Measurements from ENCODE around the gene MAP7. TPM values are rescaled to one million over a fixed set of nuclear protein-coding genes. Genes with fewer than 3 reads are reported as not detected.

MAP7 gene
- total and polyA plus RNA-seq, 4 donors: 3.2 to 17.5 (median 8.3) TPM

- Histone ChIP-seq H3K9me3 (ENCODE audit: control insufficient read depth in 4 of 4, low read length in 3 of 4) (no peaks in the 10 kb centered on the region), H3K27me3 (ENCODE audit: control insufficient read depth in 4 of 4, insufficient read depth in 4 of 4, low read length in 3 of 4) (no peaks in the 10 kb centered on the region), H3K9ac (ENCODE audit: low read depth in 1 of 2, low read length in 2 of 2) (no peak overlapping the region), H3K4me3 (ENCODE audit: low read depth in 1 of 3, low read length in 3 of 3) (no peak overlapping the region), H3K4me1 (ENCODE audit: control insufficient read depth in 4 of 4, insufficient read depth in 4 of 4, low read length in 3 of 4) (peaks cover 4 to 25% (median 16%) of the 10 kb centered on the region in 4 donors), H3K27ac (ENCODE audit: low read depth in 1 of 2, low read length in 2 of 2) (no peak overlapping the region), H3K36me3 (ENCODE audit: control insufficient read depth in 4 of 4, insufficient read depth in 3 of 4, low read depth in 1 of 4, low read length in 3 of 4) (no peaks in the 10 kb centered on the region)
- TF ChIP-seq ATF3 (IDR thresholded peaks at IDR 0.05): no peak
- peak; percentile 83 to 85 for TF ChIP-seq RAD21 (IDR thresholded peaks at IDR 0.05)
- no peak for TF ChIP-seq YY1 (IDR thresholded peaks at IDR 0.05)
- peak; percentile 61 for TF ChIP-seq CTCF (IDR thresholded peaks at IDR 0.05; ENCODE audit: low read depth, low read length, missing input control)
- 40% methylated on average over 4 of the region's 4 CpGs for WGBS
- DNase-seq (ENCODE audit: low spot score): no peak
Observed at GRCh38 chr6:136547336-136547735, 2.9 kb downstream of the MAP7 start.

GRCh38 chr6:136546331-136546730, 3.9 kb downstream of the MAP7 start:
- no peaks in the 10 kb centered on the region for H3K9me3 ChIP-seq (ENCODE audit: control insufficient read depth in 4 of 4, low read length in 3 of 4)
- TF ChIP-seq RAD21 (IDR thresholded peaks at IDR 0.05): no peak
- TF ChIP-seq GABPA (IDR thresholded peaks at IDR 0.05 in 1 of 2, conservative IDR thresholded peaks at IDR 0.05 in 1 of 2): peak; percentile 16 to 26
- H3K27ac ChIP-seq (ENCODE audit: low read depth in 1 of 2, low read length in 2 of 2): no peak overlapping the region
- no peak for DNase-seq (ENCODE audit: low spot score)
- H3K9ac ChIP-seq (ENCODE audit: low read depth in 1 of 2, low read length in 2 of 2): no peak overlapping the region
- no peaks in the 10 kb centered on the region for H3K27me3 ChIP-seq (ENCODE audit: control insufficient read depth in 4 of 4, insufficient read depth in 4 of 4, low read length in 3 of 4)
- no peak overlapping the region for H3K4me3 ChIP-seq (ENCODE audit: low read depth in 1 of 3, low read length in 3 of 3)
- WGBS: 27% methylated on average over 1 of the region's 1 CpG
- H3K36me3 ChIP-seq (ENCODE audit: control insufficient read depth in 4 of 4, insufficient read depth in 3 of 4, low read depth in 1 of 4, low read length in 3 of 4): no peaks in the 10 kb centered on the region
- peaks cover 4 to 25% (median 16%) of the 10 kb centered on the region in 4 donors for H3K4me1 ChIP-seq (ENCODE audit: control insufficient read depth in 4 of 4, insufficient read depth in 4 of 4, low read length in 3 of 4)

- H3K36me3 ChIP-seq (ENCODE audit: control insufficient read depth in 4 of 4, insufficient read depth in 3 of 4, low read depth in 1 of 4, low read length in 3 of 4): no peaks in the 10 kb centered on the region
- peaks cover 4 to 32% (median 16%) of the 10 kb centered on the region in 4 donors for H3K4me1 ChIP-seq (ENCODE audit: control insufficient read depth in 4 of 4, insufficient read depth in 4 of 4, low read length in 3 of 4)
- no peak overlapping the region for H3K27ac ChIP-seq (ENCODE audit: low read depth in 1 of 2, low read length in 2 of 2)
- TF ChIP-seq ZBTB33 (IDR thresholded peaks at IDR 0.05) (no peak), FOXA2 (IDR thresholded peaks at IDR 0.05) (no peak), SP1 (IDR thresholded peaks at IDR 0.05) (no peak), GABPA (IDR thresholded peaks at IDR 0.05 in 1 of 2, conservative IDR thresholded peaks at IDR 0.05 in 1 of 2) (no peak), REST (IDR thresholded peaks at IDR 0.05) (no peak), EGR1 (IDR thresholded peaks at IDR 0.05; ENCODE audit: low read depth in 2 of 2) (no peak)
- no peaks in the 10 kb centered on the region for H3K9me3 ChIP-seq (ENCODE audit: control insufficient read depth in 4 of 4, low read length in 3 of 4)
- no peak overlapping the region for H3K9ac ChIP-seq (ENCODE audit: low read depth in 1 of 2, low read length in 2 of 2)
- 65% methylated on average over 1 of the region's 1 CpG for WGBS
- no peak for DNase-seq (ENCODE audit: low spot score)
- no peaks in the 10 kb centered on the region for H3K27me3 ChIP-seq (ENCODE audit: control insufficient read depth in 4 of 4, insufficient read depth in 4 of 4, low read length in 3 of 4)
- no peak overlapping the region for H3K4me3 ChIP-seq (ENCODE audit: low read depth in 1 of 3, low read length in 3 of 3)
Observed at GRCh38 chr6:136544326-136544725, 5.9 kb downstream of the MAP7 start.
